OCI-LY1 (cell line): Measurements from ENCODE around the gene ERBB2.

Experiments
- EZH2 ChIP-seq: fragments of 200-600 bp; sonication (generic), shearing (Covaris generic); IDR thresholded peaks from 2 replicates; pipeline ENCODE4 v1.8.0; 2017; ENCODE audit warnings: borderline replicate concordance, mixed run types, mild to moderate bottlenecking, antibody characterized with exemption, low read length, moderate library complexity, mixed read lengths
- TF ChIP-seq, protein P1 (sequence below): fragments of 200-600 bp; sonication (generic), shearing (Covaris generic); IDR thresholded peaks from 2 replicates; pipeline ENCODE4 v1.5.1; 2017; ENCODE audit warnings: mild to moderate bottlenecking, antibody characterized with exemption, low read length, moderate library complexity, mixed read lengths

DNA sequence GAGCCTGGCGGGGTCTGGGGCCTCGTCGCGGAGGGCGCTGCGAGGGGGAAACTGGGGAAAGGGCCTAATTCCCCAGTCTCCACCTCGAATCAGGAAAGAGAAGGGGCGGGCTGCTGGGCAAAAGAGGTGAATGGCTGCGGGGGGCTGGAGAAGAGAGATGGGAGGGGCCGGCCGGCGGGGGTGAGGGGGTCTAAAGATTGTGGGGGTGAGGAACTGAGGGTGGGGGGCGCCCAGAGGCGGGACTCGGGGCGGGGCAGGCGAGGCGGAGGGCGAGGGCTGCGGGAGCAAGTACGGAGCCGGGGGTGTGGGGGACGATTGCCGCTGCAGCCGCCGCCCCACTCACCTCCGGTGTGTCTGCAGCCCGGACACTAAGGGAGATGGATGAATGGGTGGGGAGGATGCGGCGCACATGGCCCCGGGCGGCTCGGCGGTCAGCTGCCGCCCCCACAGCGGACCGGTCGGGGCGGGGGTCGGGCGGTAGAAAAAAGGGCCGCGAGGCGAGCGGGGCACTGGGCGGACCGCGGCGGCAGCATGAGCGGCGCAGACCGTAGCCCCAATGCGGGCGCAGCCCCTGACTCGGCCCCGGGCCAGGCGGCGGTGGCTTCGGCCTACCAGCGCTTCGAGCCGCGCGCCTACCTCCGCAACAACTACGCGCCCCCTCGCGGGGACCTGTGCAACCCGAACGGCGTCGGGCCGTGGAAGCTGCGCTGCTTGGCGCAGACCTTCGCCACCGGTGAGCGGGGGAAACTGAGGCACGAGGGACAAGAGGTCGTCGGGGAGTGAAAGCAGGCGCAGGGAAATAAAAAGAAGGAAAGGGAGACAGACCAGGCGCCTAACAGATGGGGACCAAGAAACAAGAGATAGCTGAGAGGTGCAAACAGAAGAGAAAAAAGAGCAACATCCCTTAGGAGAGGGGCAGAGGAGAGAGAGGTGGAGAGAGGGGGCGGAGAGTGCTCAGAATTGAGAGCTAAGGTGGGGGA lies 31.6 kb upstream of the ERBB2 start, which contains the start of gene PNMT:
- TF ChIP-seq, protein P1, sequence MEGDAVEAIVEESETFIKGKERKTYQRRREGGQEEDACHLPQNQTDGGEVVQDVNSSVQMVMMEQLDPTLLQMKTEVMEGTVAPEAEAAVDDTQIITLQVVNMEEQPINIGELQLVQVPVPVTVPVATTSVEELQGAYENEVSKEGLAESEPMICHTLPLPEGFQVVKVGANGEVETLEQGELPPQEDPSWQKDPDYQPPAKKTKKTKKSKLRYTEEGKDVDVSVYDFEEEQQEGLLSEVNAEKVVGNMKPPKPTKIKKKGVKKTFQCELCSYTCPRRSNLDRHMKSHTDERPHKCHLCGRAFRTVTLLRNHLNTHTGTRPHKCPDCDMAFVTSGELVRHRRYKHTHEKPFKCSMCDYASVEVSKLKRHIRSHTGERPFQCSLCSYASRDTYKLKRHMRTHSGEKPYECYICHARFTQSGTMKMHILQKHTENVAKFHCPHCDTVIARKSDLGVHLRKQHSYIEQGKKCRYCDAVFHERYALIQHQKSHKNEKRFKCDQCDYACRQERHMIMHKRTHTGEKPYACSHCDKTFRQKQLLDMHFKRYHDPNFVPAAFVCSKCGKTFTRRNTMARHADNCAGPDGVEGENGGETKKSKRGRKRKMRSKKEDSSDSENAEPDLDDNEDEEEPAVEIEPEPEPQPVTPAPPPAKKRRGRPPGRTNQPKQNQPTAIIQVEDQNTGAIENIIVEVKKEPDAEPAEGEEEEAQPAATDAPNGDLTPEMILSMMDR = peak; percentile 79
- no peak for TF ChIP-seq EZH2
